GM12878 (cell line): ENCODE data around the gene PTPRC. TPM values are rescaled to one million over a fixed set of nuclear protein-coding genes. Genes with fewer than 3 reads are reported as not detected.
A peak's percentile ranks its signal among the peaks of the same experiment; 100 is the strongest.

Experiments used
- ATAC-seq: fragments of 200-7000 bp; cut with Tn5 transposase; 3 replicates; pipeline ENCODE4 v1.9.1; 2020; ENCODE audit warnings: mild to moderate bottlenecking, moderate library complexity
- BruUV-seq: library from RNA; stranded (reverse); fragments of 400-500 nt; replicated peaks from 2 replicates; lab custom pipeline; 2021; lab: Mats Ljungman, UMichigan
- CTCF ChIA-PET: fragments of 300-600 bp; sonication (Branson Sonifier 250); formaldehyde crosslinking; extraction: SDS; loops from one replicate; lab custom pipeline; 2021; ENCODE audit warnings: inconsistent platforms; lab: Yijun Ruan, JAX
- POLR2A ChIA-PET: fragments of 350-600 bp; formaldehyde crosslinking; extraction: SDS; loops from one replicate; lab custom pipeline; 2021; ENCODE audit warnings: inconsistent platforms; lab: Charles Lee
- RAD21 ChIA-PET: fragments of 300-600 bp; sonication (Branson Sonifier 250); formaldehyde crosslinking; loops from one replicate; lab custom pipeline; 2023; ENCODE audit warnings: antibody characterized with exemption; ENCODE audit not compliant: unreplicated experiment; lab: Charles Lee
- SMC1A ChIA-PET: fragments of 300-600 bp; sonication (Branson Sonifier 250); formaldehyde crosslinking; loops from one replicate; lab custom pipeline; 2023; ENCODE audit not compliant: unreplicated experiment, uncharacterized antibody; lab: Charles Lee
- DNase-seq: peaks from one replicate; pipeline ENCODE4 v3.0.0-alpha.2; 2011; ENCODE audit warnings: low read depth, low spot score
- FAIRE-seq: peaks from 3 replicates; lab custom pipeline; 2011; peaks lifted over from hg19 to GRCh38; lab: Jason Lieb, UNC
- H2AFZ ChIP-seq: 2 replicates; pipeline ENCODE4 v1.6.0; 2011; ENCODE audit warnings: low read depth, low read length, control low read depth; ENCODE audit not compliant: control insufficient read depth
- H3K27ac ChIP-seq: 2 replicates; pipeline ENCODE4 v1.5.1; 2011; ENCODE audit warnings: control low read depth; ENCODE audit not compliant: control insufficient read depth, insufficient read depth
- H3K27me3 ChIP-seq, 2 experiments: replicated peaks in 1 of 2; 2 replicates each; pipeline versions ENCODE4 v1.6.0 to v1.6.1; 2011; ENCODE audit warnings: low read length in 1 of 2; ENCODE audit not compliant: control insufficient read depth in 2 of 2, insufficient read depth in 2 of 2
- H3K36me3 ChIP-seq, 2 experiments: 2 replicates each; pipeline ENCODE4 v1.5.1; 2011; ENCODE audit warnings: low read length in 1 of 2; ENCODE audit not compliant: control insufficient read depth in 2 of 2, insufficient read depth in 2 of 2
- H3K4me1 ChIP-seq: 2 replicates; pipeline ENCODE4 v1.6.1; 2011; ENCODE audit warnings: mild to moderate bottlenecking, low read length, moderate library complexity, mixed read lengths; ENCODE audit not compliant: control insufficient read depth, insufficient read depth
- H3K4me2 ChIP-seq: 2 replicates; pipeline ENCODE4 v1.6.0; 2011; ENCODE audit warnings: control low read depth; ENCODE audit not compliant: control insufficient read depth, insufficient read depth
- H3K4me3 ChIP-seq: fragments of 200-600 bp; sonication (generic); 2 replicates; pipeline ENCODE4 v1.5.1; 2016
- H3K79me2 ChIP-seq: 2 replicates; pipeline ENCODE4 v1.6.0; 2011; ENCODE audit warnings: low read length; ENCODE audit not compliant: control insufficient read depth, insufficient read depth
- H3K9ac ChIP-seq: 2 replicates; pipeline ENCODE4 v1.8.0; 2011; ENCODE audit warnings: low read length, control low read depth, mixed read lengths; ENCODE audit not compliant: control insufficient read depth, insufficient read depth
- H3K9me3 ChIP-seq: replicated peaks from 3 replicates; pipeline ENCODE4 v1.5.1; 2011; ENCODE audit warnings: mild to moderate bottlenecking, low read length; ENCODE audit not compliant: control insufficient read depth, insufficient read depth
- H4K20me1 ChIP-seq: 2 replicates; pipeline ENCODE4 v1.6.0; 2011; ENCODE audit not compliant: control insufficient read depth, insufficient read depth
- RCOR1 ChIP-seq: conservative IDR thresholded peaks from 2 replicates; pipeline ENCODE4 v1.6.1; 2012; ENCODE audit warnings: low read depth, low read length, improper control_type of control experiment
- SMAD5 ChIP-seq: IDR thresholded peaks from 2 replicates; pipeline ENCODE4 v1.6.1; 2016; ENCODE audit warnings: antibody characterized with exemption, low read depth
- STAT3 ChIP-seq: IDR thresholded peaks from 2 replicates; pipeline ENCODE4 v1.6.1; 2011; ENCODE audit warnings: low read depth, low read length, improper control_type of control experiment
- SUPT20H ChIP-seq: IDR thresholded peaks from 2 replicates; pipeline ENCODE4 v1.6.1; 2011; ENCODE audit warnings: low read depth, mild to moderate bottlenecking, low read length, moderate library complexity, borderline replicate concordance; ENCODE audit not compliant: control insufficient read depth
- TCF12 ChIP-seq: IDR thresholded peaks from 2 replicates; pipeline ENCODE4 v1.6.1; 2011; ENCODE audit warnings: low read depth, mild to moderate bottlenecking, low read length
- WGBS: methylation state at CpG from one replicate; pipeline ENCODE4 v1.1.6; 2016; ENCODE audit warnings: low lambda C conversion rate; ENCODE audit not compliant: insufficient replicate concordance, insufficient coverage; ENCODE audit errors: missing lambda C conversion rate; 5-methylcytosine and 5-hydroxymethylcytosine counted together
- in situ Hi-C: fragments of 300-500 bp; cut with MboI; formaldehyde crosslinking; loops from 9 replicates; pipeline ENCODE4 v1.14.3; 2018; ENCODE audit warnings: mixed read lengths
- intact Hi-C: fragments of 100-400 bp; cut with micrococcal nuclease; formaldehyde crosslinking; loops from one replicate; pipeline ENCODE4 v1.14.2; 2022; ENCODE audit not compliant: unreplicated experiment
- polyA plus RNA-seq, 11 experiments: library from polyadenylated mRNA; depleted of rRNA in 4 of 11; unstranded in 6 of 11; stranded (reverse) in 5 of 11; fragments of >200 nt; fragmentation: Nextera tagmentation in 4 of 11; fragmentation: Illumina TruSeq in 1 of 11; extraction: Ambion mirVana in 4 of 11; extraction: Trizol in 1 of 11; gene quantifications; 1 replicate in 1 of 11; 2 replicates in 10 of 11; pipeline versions ENCODE4 v1.2.1 to v1.2.3, GENCODE V29; 2011 to 2016; ENCODE audit warnings: inconsistent platforms in 2 of 11, missing spikeins in 2 of 11, low read depth in 1 of 11
- total RNA-seq, 4 experiments: library from RNA; depleted of rRNA in 3 of 4; stranded (reverse); fragments of >200 nt in 3 of 4; fragmentation: Illumina TruSeq in 1 of 4; extraction: Trizol in 1 of 4; gene quantifications; 2 replicates each; pipeline versions ENCODE4 v1.2.1 to v1.2.3, GENCODE V29; 2013 to 2021
- TF ChIP-seq, protein P1 (sequence below): IDR thresholded peaks from 2 replicates; pipeline ENCODE4 v1.6.1; 2012; ENCODE audit warnings: low read length, inconsistent platforms

The PTPRC gene
- total and polyA plus RNA-seq, 10 of the 15 experiments (the other 5 are each of a cell fraction or from before 2014, with no cell fraction given), result 72.9 to 221 (median 118) TPM

DNA sequence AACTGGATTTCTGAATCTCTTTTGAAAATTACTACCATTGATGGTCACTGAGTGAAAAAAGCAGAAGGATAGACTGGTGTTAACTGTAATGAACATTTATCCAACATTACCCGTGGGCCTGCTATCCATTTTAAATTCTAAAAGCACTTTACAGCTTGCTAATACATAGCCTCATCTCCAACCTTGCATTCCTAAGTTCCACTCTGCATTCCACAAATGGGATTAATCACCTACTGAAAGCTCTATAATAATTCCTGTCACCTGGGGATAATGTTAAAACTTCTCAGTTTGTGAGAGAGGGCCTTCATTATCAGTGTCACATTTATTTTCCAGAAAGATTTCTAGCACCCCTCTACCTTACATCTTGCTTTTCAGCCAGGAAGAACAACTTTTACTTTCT, 38.2 kb downstream of the PTPRC start (continued):
- TF ChIP-seq RCOR1 (no peak), SMAD5 (no peak), SUPT20H (no peak), TCF12 (no peak)
- TF ChIP-seq, all 136 proteins: peak for 0

DNA sequence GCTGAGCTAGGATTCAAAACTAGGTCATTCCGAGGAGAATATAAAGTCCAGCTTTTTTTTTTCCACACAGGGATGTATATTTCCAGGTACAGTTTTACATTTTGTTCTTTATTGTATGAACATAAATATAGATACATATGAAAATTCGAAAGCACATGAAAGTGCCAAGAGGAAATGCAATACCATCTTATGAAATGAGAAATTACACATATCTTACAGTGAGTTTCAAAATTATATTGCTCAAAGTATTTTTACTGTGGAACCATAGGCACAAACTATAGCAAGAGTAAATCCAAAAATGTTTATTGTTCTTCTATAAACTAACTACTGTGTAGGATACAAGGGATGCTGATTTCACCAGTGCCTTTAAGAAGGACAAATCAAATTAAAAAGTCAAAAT, 39.0 kb downstream of the PTPRC start:
- in situ Hi-C loops, result loop anchor here (10.0 to 25.0 kb wide), 3 partner anchors 513 to 1141 kb away; partner anchors contain the start of genes C1orf53 and LHX9
- ChIA-PET CTCF (interaction anchor here (0.7 to 1.4 kb wide), 4 partner anchors 10 to 31 kb away, joined by 3 to 6 read pairs (median 3); no protein-coding TSS in a partner anchor), SMC1A (interaction anchor here (1.3 to 2.7 kb wide), 8 partner anchors 8 to 80 kb away, joined by 4 to 12 read pairs (median 8); no protein-coding TSS in a partner anchor), POLR2A (interaction anchor here (1.1 to 3.6 kb wide), 4 partner anchors 9 to 56 kb away, joined by 4 to 17 read pairs (median 8); no protein-coding TSS in a partner anchor), RAD21 (interaction anchor here (0.7 to 3.2 kb wide), 8 partner anchors 8 to 79 kb away, joined by 3 to 28 read pairs (median 4); no protein-coding TSS in a partner anchor)
- intact Hi-C loops, result loop anchor here (2.0 kb wide), 1 partner anchor 13 kb away; no protein-coding TSS in a partner anchor
- Histone ChIP-seq H4K20me1 (no peaks in the 10 kb centered on the region), H3K27me3 (no peaks in the 10 kb centered on the region), H2AFZ (peak overlapping the region; percentile 17; the same call in 1 of the 2 replicates), H3K4me1 (peaks cover 54% of the 10 kb centered on the region), H3K9me3 (no peaks in the 10 kb centered on the region; the same call in 1 of the 3 replicates), H3K9ac (no peak overlapping the region; the same call in 1 of the 2 replicates), H3K36me3 (peaks cover 3 to 5% of the 10 kb centered on the region in 2 experiments; a peak in 3 of 4 replicates), H3K4me3 (no peak overlapping the region), H3K27ac (peak overlapping the region; percentile 79), H3K4me2 (peak overlapping the region; percentile 78), H3K79me2 (peaks cover 17% of the 10 kb centered on the region)
- no TSS peak for BruUV-seq
- 0% methylated on average over 2 of the region's 2 CpGs for WGBS
- TF ChIP-seq, protein P1, sequence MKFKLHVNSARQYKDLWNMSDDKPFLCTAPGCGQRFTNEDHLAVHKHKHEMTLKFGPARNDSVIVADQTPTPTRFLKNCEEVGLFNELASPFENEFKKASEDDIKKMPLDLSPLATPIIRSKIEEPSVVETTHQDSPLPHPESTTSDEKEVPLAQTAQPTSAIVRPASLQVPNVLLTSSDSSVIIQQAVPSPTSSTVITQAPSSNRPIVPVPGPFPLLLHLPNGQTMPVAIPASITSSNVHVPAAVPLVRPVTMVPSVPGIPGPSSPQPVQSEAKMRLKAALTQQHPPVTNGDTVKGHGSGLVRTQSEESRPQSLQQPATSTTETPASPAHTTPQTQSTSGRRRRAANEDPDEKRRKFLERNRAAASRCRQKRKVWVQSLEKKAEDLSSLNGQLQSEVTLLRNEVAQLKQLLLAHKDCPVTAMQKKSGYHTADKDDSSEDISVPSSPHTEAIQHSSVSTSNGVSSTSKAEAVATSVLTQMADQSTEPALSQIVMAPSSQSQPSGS, result peak; percentile 3; the same call in 1 of the 2 replicates
- TF ChIP-seq STAT3, result no peak
- no peak for DNase-seq
- no peak for ATAC-seq
- no peak for FAIRE-seq
